HepG2 (cell line): ENCODE results near the gene HAUS5. TPM values are rescaled to one million over a fixed set of nuclear protein-coding genes. Genes with fewer than 3 reads are reported as not detected.

Experiments
- ATRX ChIP-seq: sonication (generic); formaldehyde crosslinking; IDR thresholded peaks from 2 replicates; pipeline ENCODE4 v1.4.0; 2020; ENCODE audit warnings: missing genetic modification reagents, borderline replicate concordance
- GATA4 ChIP-seq: sonication (generic); IDR thresholded peaks from 2 replicates; pipeline ENCODE4 v1.6.1; 2016; ENCODE audit warnings: antibody characterized with exemption, low read depth, borderline replicate concordance
- HDAC6 ChIP-seq: fragments of 200-600 bp; sonication (generic); IDR thresholded peaks from 2 replicates; pipeline ENCODE4 v1.7.0; 2017; ENCODE audit warnings: mild to moderate bottlenecking, antibody characterized with exemption, low read length, low read depth
- PAX8 ChIP-seq: sonication (generic); formaldehyde crosslinking; IDR thresholded peaks from 2 replicates; pipeline ENCODE4 v1.8.0; 2022; ENCODE audit warnings: mild to moderate bottlenecking, missing genetic modification reagents, borderline replicate concordance
- RARG ChIP-seq: sonication (generic); formaldehyde crosslinking; IDR thresholded peaks from 2 replicates; pipeline ENCODE4 v1.4.0; 2020; ENCODE audit warnings: low read depth, mild to moderate bottlenecking, missing genetic modification reagents
- RFX1 ChIP-seq: fragments of 450-650 bp; IDR thresholded peaks from 2 replicates; pipeline ENCODE4 v1.6.1; 2017
- TBX3 ChIP-seq: fragments of 450-650 bp; IDR thresholded peaks from 2 replicates; pipeline ENCODE4 v1.6.1; 2017; ENCODE audit warnings: antibody characterized with exemption, mild to moderate bottlenecking, inconsistent platforms, borderline replicate concordance
- WIZ ChIP-seq: sonication (generic); formaldehyde crosslinking; IDR thresholded peaks from 2 replicates; pipeline ENCODE4 v1.5.1; 2020; ENCODE audit warnings: mild to moderate bottlenecking, missing genetic modification reagents
- ZNF256 ChIP-seq: sonication (generic); formaldehyde crosslinking; conservative IDR thresholded peaks from 2 replicates; pipeline ENCODE4 v1.4.0; 2020; ENCODE audit warnings: missing genetic modification reagents
- ZNF563 ChIP-seq: sonication (generic); formaldehyde crosslinking; IDR thresholded peaks from 2 replicates; pipeline ENCODE4 v1.8.0; 2022; ENCODE audit warnings: mild to moderate bottlenecking, moderate library complexity, missing genetic modification reagents
- ZSCAN9 ChIP-seq: IDR thresholded peaks from 2 replicates; pipeline ENCODE4 v1.6.1; 2016; ENCODE audit warnings: borderline replicate concordance
- polyA plus RNA-seq, 8 experiments: library from polyadenylated mRNA; depleted of rRNA in 3 of 8; stranded (reverse) in 7 of 8; unstranded in 1 of 8; fragments of >200 nt; fragmentation: Illumina TruSeq in 4 of 8; extraction: Trizol in 4 of 8; gene quantifications; 2 replicates each; pipeline versions ENCODE4 v1.2.1 to v1.2.3, GENCODE V29; 2011 to 2016; ENCODE audit warnings: low read depth in 4 of 8, missing spikeins in 1 of 8, mixed read lengths in 1 of 8; ENCODE audit not compliant: insufficient read depth in 1 of 8
- total RNA-seq, 5 experiments: library from RNA; depleted of rRNA; stranded (reverse); fragments of >200 nt; fragmentation: Illumina TruSeq; extraction: Trizol; gene quantifications; 2 replicates each; pipeline ENCODE4 v1.2.3, GENCODE V29; 2016; ENCODE audit warnings: low read depth in 1 of 5
- TF ChIP-seq, protein P1 (sequence below): IDR thresholded peaks from 2 replicates; pipeline ENCODE4 v1.6.1; 2012; ENCODE audit warnings: low read length, improper control_type of control experiment
- TF ChIP-seq, protein P2 (sequence below): sonication (generic); formaldehyde crosslinking; IDR thresholded peaks from 2 replicates; pipeline ENCODE4 v1.4.0; 2020; ENCODE audit warnings: low read depth, mild to moderate bottlenecking, missing genetic modification reagents
- TF ChIP-seq, protein P3 (sequence below): sonication (generic); formaldehyde crosslinking; IDR thresholded peaks from 2 replicates; pipeline ENCODE4 v1.8.0; 2023; ENCODE audit warnings: mild to moderate bottlenecking, missing genetic modification reagents
- TF ChIP-seq, protein P4 (sequence below): sonication (generic); formaldehyde crosslinking; IDR thresholded peaks from 2 replicates; pipeline ENCODE4 v1.9.0; 2022; ENCODE audit warnings: low read depth, missing genetic modification reagents
- TF ChIP-seq, protein P5 (sequence below): sonication (generic); formaldehyde crosslinking; IDR thresholded peaks from 2 replicates; pipeline ENCODE4 v1.4.0; 2020; ENCODE audit warnings: missing genetic modification reagents

HAUS5 gene
- total and polyA plus RNA-seq, 2 of the 13 experiments (the other 11 are each of a cell fraction or from before 2014, with no cell fraction given) = 10.3 to 17.7 TPM

DNA sequence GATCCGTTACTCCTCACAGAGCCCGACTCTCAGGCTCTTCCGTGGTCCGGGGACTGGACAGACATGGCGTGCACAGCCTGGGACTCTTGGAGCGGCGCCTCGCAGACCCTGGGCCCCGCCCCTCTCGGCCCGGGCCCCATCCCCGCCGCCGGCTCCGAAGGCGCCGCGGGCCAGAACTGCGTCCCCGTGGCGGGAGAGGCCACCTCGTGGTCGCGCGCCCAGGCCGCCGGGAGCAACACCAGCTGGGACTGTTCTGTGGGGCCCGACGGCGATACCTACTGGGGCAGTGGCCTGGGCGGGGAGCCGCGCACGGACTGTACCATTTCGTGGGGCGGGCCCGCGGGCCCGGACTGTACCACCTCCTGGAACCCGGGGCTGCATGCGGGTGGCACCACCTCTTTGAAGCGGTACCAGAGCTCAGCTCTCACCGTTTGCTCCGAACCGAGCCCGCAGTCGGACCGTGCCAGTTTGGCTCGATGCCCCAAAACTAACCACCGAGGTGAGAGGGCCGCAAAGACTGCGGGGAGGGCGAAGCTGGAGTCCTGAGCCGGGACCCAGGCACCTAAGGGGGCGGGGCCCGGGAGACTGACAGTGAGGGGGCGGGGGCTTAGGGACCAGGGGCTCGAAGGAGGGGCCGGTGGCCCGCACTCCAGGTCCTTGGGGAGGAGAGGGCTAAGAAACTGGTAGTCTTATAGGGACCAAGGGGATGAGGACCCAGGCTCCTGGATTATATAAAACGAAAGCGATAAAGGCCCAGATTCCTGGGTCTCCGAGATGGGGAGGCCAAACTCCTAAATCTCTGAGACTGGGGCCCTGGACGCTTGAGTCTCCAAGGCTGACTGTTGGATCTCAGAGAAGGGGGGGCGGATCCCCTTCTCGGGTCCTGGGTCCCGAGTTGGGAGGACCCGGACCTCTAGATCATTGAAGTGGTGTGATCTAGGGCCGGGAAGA is 31.0 kb downstream of the HAUS5 start (continued):
- TF ChIP-seq, protein P1, sequence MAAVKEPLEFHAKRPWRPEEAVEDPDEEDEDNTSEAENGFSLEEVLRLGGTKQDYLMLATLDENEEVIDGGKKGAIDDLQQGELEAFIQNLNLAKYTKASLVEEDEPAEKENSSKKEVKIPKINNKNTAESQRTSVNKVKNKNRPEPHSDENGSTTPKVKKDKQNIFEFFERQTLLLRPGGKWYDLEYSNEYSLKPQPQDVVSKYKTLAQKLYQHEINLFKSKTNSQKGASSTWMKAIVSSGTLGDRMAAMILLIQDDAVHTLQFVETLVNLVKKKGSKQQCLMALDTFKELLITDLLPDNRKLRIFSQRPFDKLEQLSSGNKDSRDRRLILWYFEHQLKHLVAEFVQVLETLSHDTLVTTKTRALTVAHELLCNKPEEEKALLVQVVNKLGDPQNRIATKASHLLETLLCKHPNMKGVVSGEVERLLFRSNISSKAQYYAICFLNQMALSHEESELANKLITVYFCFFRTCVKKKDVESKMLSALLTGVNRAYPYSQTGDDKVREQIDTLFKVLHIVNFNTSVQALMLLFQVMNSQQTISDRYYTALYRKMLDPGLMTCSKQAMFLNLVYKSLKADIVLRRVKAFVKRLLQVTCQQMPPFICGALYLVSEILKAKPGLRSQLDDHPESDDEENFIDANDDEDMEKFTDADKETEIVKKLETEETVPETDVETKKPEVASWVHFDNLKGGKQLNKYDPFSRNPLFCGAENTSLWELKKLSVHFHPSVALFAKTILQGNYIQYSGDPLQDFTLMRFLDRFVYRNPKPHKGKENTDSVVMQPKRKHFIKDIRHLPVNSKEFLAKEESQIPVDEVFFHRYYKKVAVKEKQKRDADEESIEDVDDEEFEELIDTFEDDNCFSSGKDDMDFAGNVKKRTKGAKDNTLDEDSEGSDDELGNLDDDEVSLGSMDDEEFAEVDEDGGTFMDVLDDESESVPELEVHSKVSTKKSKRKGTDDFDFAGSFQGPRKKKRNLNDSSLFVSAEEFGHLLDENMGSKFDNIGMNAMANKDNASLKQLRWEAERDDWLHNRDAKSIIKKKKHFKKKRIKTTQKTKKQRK = no peak
- TF ChIP-seq WIZ = no peak; the same call in 1 of the 2 replicates
- no peak; the same call in 1 of the 2 replicates for TF ChIP-seq ZNF256
- TF ChIP-seq RARG (CRISPR knock-in tag) = 0 out of 2 replicates have a peak, but pooled peaks have one; percentile 70
- TF ChIP-seq, protein P2, sequence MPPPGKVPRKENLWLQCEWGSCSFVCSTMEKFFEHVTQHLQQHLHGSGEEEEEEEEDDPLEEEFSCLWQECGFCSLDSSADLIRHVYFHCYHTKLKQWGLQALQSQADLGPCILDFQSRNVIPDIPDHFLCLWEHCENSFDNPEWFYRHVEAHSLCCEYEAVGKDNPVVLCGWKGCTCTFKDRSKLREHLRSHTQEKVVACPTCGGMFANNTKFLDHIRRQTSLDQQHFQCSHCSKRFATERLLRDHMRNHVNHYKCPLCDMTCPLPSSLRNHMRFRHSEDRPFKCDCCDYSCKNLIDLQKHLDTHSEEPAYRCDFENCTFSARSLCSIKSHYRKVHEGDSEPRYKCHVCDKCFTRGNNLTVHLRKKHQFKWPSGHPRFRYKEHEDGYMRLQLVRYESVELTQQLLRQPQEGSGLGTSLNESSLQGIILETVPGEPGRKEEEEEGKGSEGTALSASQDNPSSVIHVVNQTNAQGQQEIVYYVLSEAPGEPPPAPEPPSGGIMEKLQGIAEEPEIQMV (CRISPR knock-in tag) = no peak
- TF ChIP-seq TBX3 = 0 out of 2 replicates have a peak, but pooled peaks have one; percentile 45
- TF ChIP-seq HDAC6 = no peak
- TF ChIP-seq GATA4 = peak; percentile 29; the same call in 1 of the 2 replicates
- TF ChIP-seq, protein P3, sequence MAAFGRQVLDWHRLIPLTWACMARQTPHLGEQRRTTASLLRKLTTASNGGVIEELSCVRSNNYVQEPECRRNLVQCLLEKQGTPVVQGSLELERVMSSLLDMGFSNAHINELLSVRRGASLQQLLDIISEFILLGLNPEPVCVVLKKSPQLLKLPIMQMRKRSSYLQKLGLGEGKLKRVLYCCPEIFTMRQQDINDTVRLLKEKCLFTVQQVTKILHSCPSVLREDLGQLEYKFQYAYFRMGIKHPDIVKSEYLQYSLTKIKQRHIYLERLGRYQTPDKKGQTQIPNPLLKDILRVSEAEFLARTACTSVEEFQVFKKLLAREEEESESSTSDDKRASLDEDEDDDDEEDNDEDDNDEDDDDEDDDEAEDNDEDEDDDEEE (CRISPR knock-in tag) = no peak
- TF ChIP-seq ZSCAN9 (CRISPR knock-in tag) = peak; percentile 35; the same call in 1 of the 2 replicates
- no peak for TF ChIP-seq ATRX (CRISPR knock-in tag)
- TF ChIP-seq, protein P4, sequence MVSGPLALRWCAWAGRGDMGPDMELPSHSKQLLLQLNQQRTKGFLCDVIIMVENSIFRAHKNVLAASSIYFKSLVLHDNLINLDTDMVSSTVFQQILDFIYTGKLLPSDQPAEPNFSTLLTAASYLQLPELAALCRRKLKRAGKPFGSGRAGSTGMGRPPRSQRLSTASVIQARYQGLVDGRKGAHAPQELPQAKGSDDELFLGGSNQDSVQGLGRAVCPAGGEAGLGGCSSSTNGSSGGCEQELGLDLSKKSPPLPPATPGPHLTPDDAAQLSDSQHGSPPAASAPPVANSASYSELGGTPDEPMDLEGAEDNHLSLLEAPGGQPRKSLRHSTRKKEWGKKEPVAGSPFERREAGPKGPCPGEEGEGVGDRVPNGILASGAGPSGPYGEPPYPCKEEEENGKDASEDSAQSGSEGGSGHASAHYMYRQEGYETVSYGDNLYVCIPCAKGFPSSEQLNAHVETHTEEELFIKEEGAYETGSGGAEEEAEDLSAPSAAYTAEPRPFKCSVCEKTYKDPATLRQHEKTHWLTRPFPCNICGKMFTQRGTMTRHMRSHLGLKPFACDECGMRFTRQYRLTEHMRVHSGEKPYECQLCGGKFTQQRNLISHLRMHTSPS = no peak
- TF ChIP-seq, protein P5, sequence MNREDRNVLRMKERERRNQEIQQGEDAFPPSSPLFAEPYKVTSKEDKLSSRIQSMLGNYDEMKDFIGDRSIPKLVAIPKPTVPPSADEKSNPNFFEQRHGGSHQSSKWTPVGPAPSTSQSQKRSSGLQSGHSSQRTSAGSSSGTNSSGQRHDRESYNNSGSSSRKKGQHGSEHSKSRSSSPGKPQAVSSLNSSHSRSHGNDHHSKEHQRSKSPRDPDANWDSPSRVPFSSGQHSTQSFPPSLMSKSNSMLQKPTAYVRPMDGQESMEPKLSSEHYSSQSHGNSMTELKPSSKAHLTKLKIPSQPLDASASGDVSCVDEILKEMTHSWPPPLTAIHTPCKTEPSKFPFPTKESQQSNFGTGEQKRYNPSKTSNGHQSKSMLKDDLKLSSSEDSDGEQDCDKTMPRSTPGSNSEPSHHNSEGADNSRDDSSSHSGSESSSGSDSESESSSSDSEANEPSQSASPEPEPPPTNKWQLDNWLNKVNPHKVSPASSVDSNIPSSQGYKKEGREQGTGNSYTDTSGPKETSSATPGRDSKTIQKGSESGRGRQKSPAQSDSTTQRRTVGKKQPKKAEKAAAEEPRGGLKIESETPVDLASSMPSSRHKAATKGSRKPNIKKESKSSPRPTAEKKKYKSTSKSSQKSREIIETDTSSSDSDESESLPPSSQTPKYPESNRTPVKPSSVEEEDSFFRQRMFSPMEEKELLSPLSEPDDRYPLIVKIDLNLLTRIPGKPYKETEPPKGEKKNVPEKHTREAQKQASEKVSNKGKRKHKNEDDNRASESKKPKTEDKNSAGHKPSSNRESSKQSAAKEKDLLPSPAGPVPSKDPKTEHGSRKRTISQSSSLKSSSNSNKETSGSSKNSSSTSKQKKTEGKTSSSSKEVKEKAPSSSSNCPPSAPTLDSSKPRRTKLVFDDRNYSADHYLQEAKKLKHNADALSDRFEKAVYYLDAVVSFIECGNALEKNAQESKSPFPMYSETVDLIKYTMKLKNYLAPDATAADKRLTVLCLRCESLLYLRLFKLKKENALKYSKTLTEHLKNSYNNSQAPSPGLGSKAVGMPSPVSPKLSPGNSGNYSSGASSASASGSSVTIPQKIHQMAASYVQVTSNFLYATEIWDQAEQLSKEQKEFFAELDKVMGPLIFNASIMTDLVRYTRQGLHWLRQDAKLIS (CRISPR knock-in tag) = no peak
- TF ChIP-seq ZNF563 (CRISPR knock-in tag) = peak; percentile 65; the same call in 1 of the 2 replicates
- TF ChIP-seq RFX1 = no peak
- TF ChIP-seq PAX8 (CRISPR knock-in tag) = 0 out of 2 replicates have a peak, but pooled peaks have one; percentile 79
